Measurements from ENCODE around the gene SORCS2. TPM values are rescaled to one million over a fixed set of nuclear protein-coding genes. Genes with fewer than 3 reads are reported as not detected.

Gene SORCS2
- total RNA-seq, 2 experiments from 2014 or later = 0.07 to 0.15 TPM

- Mint-ChIP-seq H3K9me3 (peaks cover 3% of the 10 kb centered on the region), H3K4me3 (no peak overlapping the region), H3K27ac (no peak overlapping the region), H3K27me3 (ENCODE audit: low read depth) (peaks cover 7% of the 10 kb centered on the region), H3K4me1 (ENCODE audit: low read depth) (no peaks in the 10 kb centered on the region), H3K36me3 (ENCODE audit: low read depth) (no peaks in the 10 kb centered on the region)
- no peak for DNase-seq
- intact Hi-C loops (cut with micrococcal nuclease) = no loop called here
- CTCF ChIA-PET = no interaction called here
These were observed 59.7 kb downstream of the SORCS2 start for GRCh38 chr4:7252051-7252450.

- Mint-ChIP-seq H3K9me3 (peaks cover 3% of the 10 kb centered on the region), H3K4me3 (no peak overlapping the region), H3K36me3 (ENCODE audit: low read depth) (no peaks in the 10 kb centered on the region), H3K4me1 (ENCODE audit: low read depth) (no peaks in the 10 kb centered on the region), H3K27ac (no peak overlapping the region), H3K27me3 (ENCODE audit: low read depth) (peaks cover 7% of the 10 kb centered on the region)
- no peak for DNase-seq
- intact Hi-C loops (cut with micrococcal nuclease) = no loop called here
- CTCF ChIA-PET = interaction anchor here (0.6 kb wide), 1 partner anchor 1387 kb away, joined by 6 read pairs; no protein-coding TSS in a partner anchor
These were observed 60.4 kb downstream of the SORCS2 start for GRCh38 chr4:7252510-7253340.

- CTCF ChIA-PET = no interaction called here
- intact Hi-C loops (cut with micrococcal nuclease) = no loop called here
- H3K4me3 Mint-ChIP-seq = no peak overlapping the region
These were observed 61.0 kb downstream of the SORCS2 start for GRCh38 chr4:7253341-7253700.

GRCh38 chr4:7253837-7254236 is 61.5 kb downstream of the SORCS2 start:
- no peak for DNase-seq
- no peaks in the 10 kb centered on the region for H3K4me1 Mint-ChIP-seq (ENCODE audit: low read depth)
- peaks cover 7% of the 10 kb centered on the region for H3K27me3 Mint-ChIP-seq (ENCODE audit: low read depth)
- no peak overlapping the region for H3K27ac Mint-ChIP-seq
- H3K9me3 Mint-ChIP-seq = peaks cover 3% of the 10 kb centered on the region
- no peak overlapping the region for H3K4me3 Mint-ChIP-seq
- H3K36me3 Mint-ChIP-seq (ENCODE audit: low read depth) = no peaks in the 10 kb centered on the region
- intact Hi-C loops (cut with micrococcal nuclease) = no loop called here
- CTCF ChIA-PET = no interaction called here

More at GRCh38 chr4:7253341-7253700, 61.0 kb downstream of the SORCS2 start:
- H3K36me3 Mint-ChIP-seq (ENCODE audit: low read depth) = no peaks in the 10 kb centered on the region
- no peak overlapping the region for H3K27ac Mint-ChIP-seq
- DNase-seq = no peak
- H3K27me3 Mint-ChIP-seq (ENCODE audit: low read depth) = peaks cover 7% of the 10 kb centered on the region
- peaks cover 3% of the 10 kb centered on the region for H3K9me3 Mint-ChIP-seq
- no peaks in the 10 kb centered on the region for H3K4me1 Mint-ChIP-seq (ENCODE audit: low read depth)

GRCh38 chr4:7254736-7255487 is 62.6 kb downstream of the SORCS2 start:
- DNase-seq = no peak
- H3K27me3 Mint-ChIP-seq (ENCODE audit: low read depth) = peaks cover 7% of the 10 kb centered on the region
- no peak overlapping the region for H3K27ac Mint-ChIP-seq
- no peaks in the 10 kb centered on the region for H3K4me1 Mint-ChIP-seq (ENCODE audit: low read depth)
- CTCF ChIA-PET = no interaction called here
- intact Hi-C loops (cut with micrococcal nuclease) = no loop called here
- no peaks in the 10 kb centered on the region for H3K9me3 Mint-ChIP-seq
- no peaks in the 10 kb centered on the region for H3K36me3 Mint-ChIP-seq (ENCODE audit: low read depth)
- no peak overlapping the region for H3K4me3 Mint-ChIP-seq

- CTCF ChIA-PET = no interaction called here
- no peak overlapping the region for H3K27ac Mint-ChIP-seq
- intact Hi-C loops (cut with micrococcal nuclease) = no loop called here
These were observed 63.1 kb downstream of the SORCS2 start for GRCh38 chr4:7255488-7255881.

GRCh38 chr4:7255996-7256395 is 63.7 kb downstream of the SORCS2 start:
- H3K27ac Mint-ChIP-seq = no peak overlapping the region
- CTCF ChIA-PET = no interaction called here
- H3K4me3 Mint-ChIP-seq = no peak overlapping the region
- peaks cover 7% of the 10 kb centered on the region for H3K27me3 Mint-ChIP-seq (ENCODE audit: low read depth)
- H3K4me1 Mint-ChIP-seq (ENCODE audit: low read depth) = no peaks in the 10 kb centered on the region
- no peaks in the 10 kb centered on the region for H3K9me3 Mint-ChIP-seq
- no peak for DNase-seq
- no peaks in the 10 kb centered on the region for H3K36me3 Mint-ChIP-seq (ENCODE audit: low read depth)
- intact Hi-C loops (cut with micrococcal nuclease) = no loop called here

More at GRCh38 chr4:7255488-7255881, 63.1 kb downstream of the SORCS2 start:
- DNase-seq = no peak
- Mint-ChIP-seq H3K4me1 (ENCODE audit: low read depth) (no peaks in the 10 kb centered on the region), H3K4me3 (no peak overlapping the region), H3K9me3 (no peaks in the 10 kb centered on the region), H3K27me3 (ENCODE audit: low read depth) (peaks cover 7% of the 10 kb centered on the region), H3K36me3 (ENCODE audit: low read depth) (no peaks in the 10 kb centered on the region)

- CTCF ChIA-PET = no interaction called here
These were observed 64.9 kb downstream of the SORCS2 start for GRCh38 chr4:7256984-7257810.

GRCh38 chr4:7259039-7259438 is 66.7 kb downstream of the SORCS2 start:
- no peak overlapping the region for H3K4me3 Mint-ChIP-seq
- no peaks in the 10 kb centered on the region for H3K4me1 Mint-ChIP-seq (ENCODE audit: low read depth)
- H3K9me3 Mint-ChIP-seq = no peaks in the 10 kb centered on the region
- DNase-seq = no peak
- CTCF ChIA-PET = no interaction called here
- H3K36me3 Mint-ChIP-seq (ENCODE audit: low read depth) = no peaks in the 10 kb centered on the region
- no peak overlapping the region for H3K27ac Mint-ChIP-seq
- intact Hi-C loops (cut with micrococcal nuclease) = no loop called here
- H3K27me3 Mint-ChIP-seq (ENCODE audit: low read depth) = no peaks in the 10 kb centered on the region

More at GRCh38 chr4:7256984-7257810, 64.9 kb downstream of the SORCS2 start:
- no peak for DNase-seq
- H3K4me1 Mint-ChIP-seq (ENCODE audit: low read depth) = no peaks in the 10 kb centered on the region
- H3K4me3 Mint-ChIP-seq = no peak overlapping the region
- intact Hi-C loops (cut with micrococcal nuclease) = no loop called here
- peaks cover 3% of the 10 kb centered on the region for H3K27me3 Mint-ChIP-seq (ENCODE audit: low read depth)
- no peaks in the 10 kb centered on the region for H3K36me3 Mint-ChIP-seq (ENCODE audit: low read depth)
- no peaks in the 10 kb centered on the region for H3K9me3 Mint-ChIP-seq
- no peak overlapping the region for H3K27ac Mint-ChIP-seq

- intact Hi-C loops (cut with micrococcal nuclease) = no loop called here
- no peak overlapping the region for H3K27ac Mint-ChIP-seq
- CTCF ChIA-PET = no interaction called here
- no peak overlapping the region for H3K4me3 Mint-ChIP-seq
- DNase-seq = no peak
- H3K27me3 Mint-ChIP-seq (ENCODE audit: low read depth) = no peaks in the 10 kb centered on the region
- H3K9me3 Mint-ChIP-seq = no peaks in the 10 kb centered on the region
- no peaks in the 10 kb centered on the region for H3K36me3 Mint-ChIP-seq (ENCODE audit: low read depth)
- no peaks in the 10 kb centered on the region for H3K4me1 Mint-ChIP-seq (ENCODE audit: low read depth)
These were observed 68.2 kb downstream of the SORCS2 start for GRCh38 chr4:7260569-7260968.

GRCh38 chr4:7261087-7261486 is 68.7 kb downstream of the SORCS2 start:
- no peak overlapping the region for H3K27ac Mint-ChIP-seq
- no peak for DNase-seq
- no peaks in the 10 kb centered on the region for H3K36me3 Mint-ChIP-seq (ENCODE audit: low read depth)
- H3K9me3 Mint-ChIP-seq = no peaks in the 10 kb centered on the region
- CTCF ChIA-PET = no interaction called here
- H3K4me1 Mint-ChIP-seq (ENCODE audit: low read depth) = no peaks in the 10 kb centered on the region
- no peak overlapping the region for H3K4me3 Mint-ChIP-seq
- intact Hi-C loops (cut with micrococcal nuclease) = no loop called here
- no peaks in the 10 kb centered on the region for H3K27me3 Mint-ChIP-seq (ENCODE audit: low read depth)

GRCh38 chr4:7261536-7261935 is 69.2 kb downstream of the SORCS2 start:
- no peaks in the 10 kb centered on the region for H3K9me3 Mint-ChIP-seq
- no peak for DNase-seq
- intact Hi-C loops (cut with micrococcal nuclease) = no loop called here
- CTCF ChIA-PET = no interaction called here
- no peak overlapping the region for H3K4me3 Mint-ChIP-seq
- H3K4me1 Mint-ChIP-seq (ENCODE audit: low read depth) = no peaks in the 10 kb centered on the region
- no peak overlapping the region for H3K27ac Mint-ChIP-seq
- H3K36me3 Mint-ChIP-seq (ENCODE audit: low read depth) = no peaks in the 10 kb centered on the region
- no peaks in the 10 kb centered on the region for H3K27me3 Mint-ChIP-seq (ENCODE audit: low read depth)
